ENCODE results near the gene CRY1. TPM values are rescaled to one million over a fixed set of nuclear protein-coding genes. Genes with fewer than 3 reads are reported as not detected.

The CRY1 gene
- total and polyA plus RNA-seq, 9 of the 15 experiments (the other 6 are each of a cell fraction or from before 2014, with no cell fraction given) = 8.7 to 33.3 (median 25.2) TPM

DNA sequence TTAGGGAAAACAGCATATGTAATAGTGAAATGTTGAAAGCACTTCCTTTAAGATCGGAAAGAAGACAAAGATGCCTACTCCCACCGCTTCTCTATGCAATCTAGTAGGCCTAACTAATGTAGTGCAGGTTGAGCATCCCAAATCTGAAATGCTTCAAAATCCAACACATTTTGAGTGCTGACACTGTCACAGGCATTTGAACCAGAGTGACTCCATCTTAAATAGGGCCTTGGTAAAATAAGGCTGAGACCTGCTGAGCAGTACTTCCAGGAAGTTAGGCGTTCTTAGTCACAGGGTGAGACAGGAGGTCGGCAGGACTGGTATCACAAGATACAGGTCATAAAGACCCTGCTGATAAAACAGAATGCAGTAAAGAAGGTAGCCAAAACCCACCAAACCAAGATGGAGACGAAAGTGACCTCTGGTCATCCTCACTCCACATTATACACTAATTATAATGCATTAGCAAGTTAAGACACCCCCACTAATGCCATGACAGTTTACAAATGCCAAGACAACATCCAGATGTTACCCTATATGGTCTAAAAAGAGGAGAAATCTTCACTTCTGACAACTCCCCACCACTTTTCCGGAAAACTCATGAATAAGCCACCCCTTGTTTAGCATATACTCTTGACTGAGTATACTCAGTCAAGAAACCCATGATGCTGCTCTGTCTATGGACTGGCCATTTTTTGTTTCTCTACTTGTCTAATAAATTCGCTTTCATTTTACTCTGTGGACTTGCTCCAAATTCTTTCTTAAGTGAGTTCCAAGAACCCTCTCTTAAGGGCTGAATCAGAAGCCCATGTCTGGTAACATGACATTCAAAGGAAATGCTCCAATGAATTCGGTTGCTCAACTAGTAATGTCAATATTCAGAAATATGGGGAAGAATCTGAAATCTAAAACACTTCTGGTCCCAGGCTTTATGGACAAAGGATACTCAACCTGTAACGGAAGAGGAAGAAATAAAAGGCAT, 59.3 kb downstream of the CRY1 start:
- H3K27me3 ChIP-seq (ENCODE audit: control insufficient read depth in 2 of 2, insufficient read depth in 2 of 2, low read length in 2 of 2) = no peaks in the 10 kb centered on the region
- BruUV-seq (replicated peaks) = no TSS peak
- in situ Hi-C loops (cut with MboI) (no loop called here), intact Hi-C loops (cut with micrococcal nuclease) (no loop called here)
- H3K9me3 ChIP-seq (replicated peaks; ENCODE audit: control insufficient read depth, insufficient read depth, low read depth, low read length) = no peaks in the 10 kb centered on the region
- H3K4me1 ChIP-seq (replicated peaks in 1 of 2; ENCODE audit: control insufficient read depth in 2 of 2, insufficient read depth in 2 of 2, low read length in 2 of 2) = peaks cover 0 to 6% of the 10 kb centered on the region in 2 experiments; a peak in 2 of 5 replicates
- no peaks in the 10 kb centered on the region for H4K20me1 ChIP-seq (replicated peaks; ENCODE audit: control insufficient read depth, insufficient read depth, low read length)
- H3K79me2 ChIP-seq (ENCODE audit: control insufficient read depth, insufficient read depth, low read length) = peaks cover 9% of the 10 kb centered on the region; the same call in 1 of the 3 replicates
- H3K4me3 ChIP-seq = no peak overlapping the region
- peak in 1 of 4 experiments; percentile 15 for DNase-seq (ENCODE audit: extremely low read depth in 1 of 4, low spot score in 3 of 4)
- H3K36me3 ChIP-seq (ENCODE audit: control insufficient read depth, insufficient read depth, low read length) = no peaks in the 10 kb centered on the region; the same call in 2 of the 3 replicates
- FAIRE-seq = no peak
- H3K4me2 ChIP-seq (ENCODE audit: insufficient read depth, low read length) = no peak overlapping the region
- no peak for ATAC-seq
- CTCF ChIA-PET (ENCODE audit: low intra/inter-chr PET ratio) = no interaction called here
- no peaks in the 10 kb centered on the region for H3K9me1 ChIP-seq (ENCODE audit: control insufficient read depth, insufficient read depth, low read length)
- no peak overlapping the region; the same call in 2 of the 3 replicates for H3K27ac ChIP-seq (ENCODE audit: extremely low read depth, low read depth, low read length)
- POLR2A ChIA-PET = interaction anchor here (1.1 kb wide), 1 partner anchor 9 kb away, joined by 6 read pairs; no protein-coding TSS in a partner anchor
- H2AFZ ChIP-seq (ENCODE audit: low read depth, low read length) = no peak overlapping the region
- WGBS (ENCODE audit: insufficient coverage, low coverage, missing lambda C conversion rate) = 53% methylated on average over 9 of the region's 9 CpGs
- H3K9ac ChIP-seq (ENCODE audit: insufficient read depth in 1 of 2, low read depth in 2 of 2, low read length in 2 of 2) = no peak overlapping the region
- TF ChIP-seq, protein P1, sequence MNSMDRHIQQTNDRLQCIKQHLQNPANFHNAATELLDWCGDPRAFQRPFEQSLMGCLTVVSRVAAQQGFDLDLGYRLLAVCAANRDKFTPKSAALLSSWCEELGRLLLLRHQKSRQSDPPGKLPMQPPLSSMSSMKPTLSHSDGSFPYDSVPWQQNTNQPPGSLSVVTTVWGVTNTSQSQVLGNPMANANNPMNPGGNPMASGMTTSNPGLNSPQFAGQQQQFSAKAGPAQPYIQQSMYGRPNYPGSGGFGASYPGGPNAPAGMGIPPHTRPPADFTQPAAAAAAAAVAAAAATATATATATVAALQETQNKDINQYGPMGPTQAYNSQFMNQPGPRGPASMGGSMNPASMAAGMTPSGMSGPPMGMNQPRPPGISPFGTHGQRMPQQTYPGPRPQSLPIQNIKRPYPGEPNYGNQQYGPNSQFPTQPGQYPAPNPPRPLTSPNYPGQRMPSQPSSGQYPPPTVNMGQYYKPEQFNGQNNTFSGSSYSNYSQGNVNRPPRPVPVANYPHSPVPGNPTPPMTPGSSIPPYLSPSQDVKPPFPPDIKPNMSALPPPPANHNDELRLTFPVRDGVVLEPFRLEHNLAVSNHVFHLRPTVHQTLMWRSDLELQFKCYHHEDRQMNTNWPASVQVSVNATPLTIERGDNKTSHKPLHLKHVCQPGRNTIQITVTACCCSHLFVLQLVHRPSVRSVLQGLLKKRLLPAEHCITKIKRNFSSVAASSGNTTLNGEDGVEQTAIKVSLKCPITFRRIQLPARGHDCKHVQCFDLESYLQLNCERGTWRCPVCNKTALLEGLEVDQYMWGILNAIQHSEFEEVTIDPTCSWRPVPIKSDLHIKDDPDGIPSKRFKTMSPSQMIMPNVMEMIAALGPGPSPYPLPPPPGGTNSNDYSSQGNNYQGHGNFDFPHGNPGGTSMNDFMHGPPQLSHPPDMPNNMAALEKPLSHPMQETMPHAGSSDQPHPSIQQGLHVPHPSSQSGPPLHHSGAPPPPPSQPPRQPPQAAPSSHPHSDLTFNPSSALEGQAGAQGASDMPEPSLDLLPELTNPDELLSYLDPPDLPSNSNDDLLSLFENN (IDR thresholded peaks at IDR 0.05; ENCODE audit: low read depth in 2 of 2, low read length in 2 of 2) = no peak
- no peak for TF ChIP-seq MBD2 (IDR thresholded peaks at IDR 0.05; ENCODE audit: borderline replicate concordance, low read depth)
- peak; percentile 67; the same call in 1 of the 2 replicates for TF ChIP-seq ZNF354B (CRISPR knock-in tag; IDR thresholded peaks at IDR 0.05)
- no peak for TF ChIP-seq ZNF347 (CRISPR knock-in tag; IDR thresholded peaks at IDR 0.05; ENCODE audit: low read depth)
- TF ChIP-seq BRF1 (IDR thresholded peaks at IDR 0.05; ENCODE audit: borderline replicate concordance, extremely low read depth, insufficient read length) = no peak
- TF ChIP-seq MEF2D (tag; conservative IDR thresholded peaks at IDR 0.05; ENCODE audit: low read depth) = peak; percentile 92
- peak; percentile 63; the same call in 1 of the 2 replicates for TF ChIP-seq HSF4 (CRISPR knock-in tag; IDR thresholded peaks at IDR 0.05; ENCODE audit: borderline replicate concordance)
- no peak for TF ChIP-seq ILF3 (IDR thresholded peaks at IDR 0.05; ENCODE audit: borderline replicate concordance)
- no peak for TF ChIP-seq CCAR2 (IDR thresholded peaks at IDR 0.05; ENCODE audit: low read depth, low read length)
- TF ChIP-seq CCNT2 (IDR thresholded peaks at IDR 0.05; ENCODE audit: borderline replicate concordance, extremely low read depth, insufficient read length, low read depth, low read length) = no peak
- peak in 1 of 2 experiments; percentile 83; a peak in 2 of 4 replicates for TF ChIP-seq TEAD1 (CRISPR knock-in tag; IDR thresholded peaks at IDR 0.05)
- TF ChIP-seq, protein P2, sequence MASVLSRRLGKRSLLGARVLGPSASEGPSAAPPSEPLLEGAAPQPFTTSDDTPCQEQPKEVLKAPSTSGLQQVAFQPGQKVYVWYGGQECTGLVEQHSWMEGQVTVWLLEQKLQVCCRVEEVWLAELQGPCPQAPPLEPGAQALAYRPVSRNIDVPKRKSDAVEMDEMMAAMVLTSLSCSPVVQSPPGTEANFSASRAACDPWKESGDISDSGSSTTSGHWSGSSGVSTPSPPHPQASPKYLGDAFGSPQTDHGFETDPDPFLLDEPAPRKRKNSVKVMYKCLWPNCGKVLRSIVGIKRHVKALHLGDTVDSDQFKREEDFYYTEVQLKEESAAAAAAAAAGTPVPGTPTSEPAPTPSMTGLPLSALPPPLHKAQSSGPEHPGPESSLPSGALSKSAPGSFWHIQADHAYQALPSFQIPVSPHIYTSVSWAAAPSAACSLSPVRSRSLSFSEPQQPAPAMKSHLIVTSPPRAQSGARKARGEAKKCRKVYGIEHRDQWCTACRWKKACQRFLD (CRISPR knock-in tag; IDR thresholded peaks at IDR 0.05) = peak; percentile 93
- peak; percentile 96 for TF ChIP-seq ZNF668 (CRISPR knock-in tag; IDR thresholded peaks at IDR 0.05)
- TF ChIP-seq, protein P3, sequence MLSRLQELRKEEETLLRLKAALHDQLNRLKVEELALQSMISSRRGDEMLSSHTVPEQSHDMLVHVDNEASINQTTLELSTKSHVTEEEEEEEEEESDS (CRISPR knock-in tag; IDR thresholded peaks at IDR 0.05) = peak; percentile 31; the same call in 1 of the 2 replicates

Data from K562 (cell line).